ENCODE data around the gene ZNF783. TPM values are rescaled to one million over a fixed set of nuclear protein-coding genes. Genes with fewer than 3 reads are reported as not detected.
A peak's percentile ranks its signal among the peaks of the same experiment; 100 is the strongest.

ZNF783 gene
- total RNA-seq, 2 donors from 2014 or later = 5.5 to 8.9 TPM

GRCh38 chr7:149238051-149238450, 23.9 kb upstream of the ZNF783 start:
- DNase-seq = no peak
- intact Hi-C loops (cut with DNase I) = no loop called here
- no peak overlapping the region for H3K27ac ChIP-seq

GRCh38 chr7:149239345-149240143, 22.5 kb upstream of the ZNF783 start, which contains the start of gene ZNF212:
Gene ZNF212, plus strand, starts transcription at chr7:149239651. Its CDS starts 128 bp downstream, at chr7:149239779.
- H3K9ac ChIP-seq (ENCODE audit: low read depth in 2 of 2, low read length in 2 of 2) = peak within 1 kb of the TSS; percentile 75 to 80
- H3K36me3 ChIP-seq = no peaks in the 10 kb centered on the region
- peaks cover 7% of the 10 kb centered on the region for H3K4me1 ChIP-seq
- peak within 1 kb of the TSS; percentile 96 for H3K4me3 ChIP-seq
- peak within 1 kb of the TSS; percentile 51 for H3K27ac ChIP-seq
- no peaks in the 10 kb centered on the region for H3K9me3 ChIP-seq
- intact Hi-C loops (cut with DNase I) = loop anchor here (5.0 kb wide), 1 partner anchor 42 kb away; the partner anchor contains the start of gene ZNF282
- H3K27me3 ChIP-seq = no peaks in the 10 kb centered on the region
- peak; percentile 80 for TF ChIP-seq CTCF (IDR thresholded peaks at IDR 0.05)
- peak; percentile 95 for DNase-seq

More at GRCh38 chr7:149238051-149238450, 23.9 kb upstream of the ZNF783 start:
- Histone ChIP-seq H3K27me3 (no peaks in the 10 kb centered on the region), H3K4me3 (no peak overlapping the region), H3K4me1 (peaks cover 7% of the 10 kb centered on the region), H3K36me3 (no peaks in the 10 kb centered on the region), H3K9ac (ENCODE audit: low read depth in 2 of 2, low read length in 2 of 2) (no peak overlapping the region), H3K9me3 (no peaks in the 10 kb centered on the region)
- TF ChIP-seq CTCF (IDR thresholded peaks at IDR 0.05) = no peak

- H3K27ac ChIP-seq = no peak overlapping the region
- H3K36me3 ChIP-seq = no peaks in the 10 kb centered on the region
- no peaks in the 10 kb centered on the region for H3K9me3 ChIP-seq
- intact Hi-C loops (cut with DNase I) = loop anchor here (5.0 kb wide), 1 partner anchor 43 kb away; the partner anchor contains the start of gene ZNF282
- no peak for DNase-seq
- H3K4me3 ChIP-seq = peak overlapping the region; percentile 96
- no peak for TF ChIP-seq CTCF (IDR thresholded peaks at IDR 0.05)
- no peaks in the 10 kb centered on the region for H3K27me3 ChIP-seq
- H3K4me1 ChIP-seq = peaks cover 7% of the 10 kb centered on the region
- H3K9ac ChIP-seq (ENCODE audit: low read depth in 2 of 2, low read length in 2 of 2) = peak overlapping the region in 1 of 2 donors; percentile 80
These were observed 21.4 kb upstream of the ZNF783 start for GRCh38 chr7:149240637-149241036.

GRCh38 chr7:149241696-149242095, 20.3 kb upstream of the ZNF783 start:
- intact Hi-C loops (cut with DNase I) = loop anchor here (5.0 kb wide), 1 partner anchor 44 kb away; the partner anchor contains the start of gene ZNF282
- Histone ChIP-seq H3K9me3 (no peaks in the 10 kb centered on the region), H3K27ac (no peak overlapping the region), H3K9ac (ENCODE audit: low read depth in 2 of 2, low read length in 2 of 2) (no peak overlapping the region), H3K4me3 (no peak overlapping the region), H3K27me3 (no peaks in the 10 kb centered on the region), H3K36me3 (no peaks in the 10 kb centered on the region), H3K4me1 (peaks cover 7% of the 10 kb centered on the region)
- DNase-seq = no peak
- TF ChIP-seq CTCF (IDR thresholded peaks at IDR 0.05) = no peak

GRCh38 chr7:149245244-149245643, 16.8 kb upstream of the ZNF783 start:
- H3K9me3 ChIP-seq = no peaks in the 10 kb centered on the region
- no peak for TF ChIP-seq CTCF (IDR thresholded peaks at IDR 0.05)
- DNase-seq = no peak
- intact Hi-C loops (cut with DNase I) = no loop called here
- no peaks in the 10 kb centered on the region for H3K36me3 ChIP-seq
- H3K4me3 ChIP-seq = no peak overlapping the region
- no peak overlapping the region for H3K9ac ChIP-seq (ENCODE audit: low read depth in 2 of 2, low read length in 2 of 2)
- H3K27ac ChIP-seq = no peak overlapping the region
- H3K27me3 ChIP-seq = no peaks in the 10 kb centered on the region
- peaks cover 7% of the 10 kb centered on the region for H3K4me1 ChIP-seq

All from colonic mucosa (tissue), 4 donors.